HCT116 (cell line): ENCODE measurements around the gene MYDGF.

Source experiments
- EZH2 ChIP-seq: fragments of 200-600 bp; sonication (generic); IDR thresholded peaks from 2 replicates; pipeline ENCODE4 v1.6.1; 2017; ENCODE audit warnings: antibody characterized with exemption, mixed run types
- POLR2A ChIP-seq: IDR thresholded peaks from 2 replicates; pipeline ENCODE4 v1.7.0; 2011; ENCODE audit warnings: borderline replicate concordance; ENCODE audit not compliant: insufficient read depth, insufficient read length; ENCODE audit errors: extremely low read depth
- RAD21 ChIP-seq: IDR thresholded peaks from 2 replicates; pipeline ENCODE4 v1.6.1; 2012; ENCODE audit warnings: low read depth, mild to moderate bottlenecking

GRCh38 chr19:4636151-4636717 lies 33.9 kb downstream of the MYDGF start:
- TF ChIP-seq EZH2: no peak
- no peak for TF ChIP-seq POLR2A
- TF ChIP-seq RAD21: peak; percentile 90
